GM12892 (cell line): ENCODE data around the gene ATXN7.

ENCODE experiments used
- POLR2A ChIP-seq: IDR thresholded peaks from 2 replicates; pipeline ENCODE4 v1.6.1; 2011; ENCODE audit warnings: low read depth, low read length, control low read depth
- POLR2AphosphoS5 ChIP-seq: IDR thresholded peaks from 2 replicates; pipeline ENCODE4 v1.6.1; 2011; ENCODE audit warnings: low read depth, low read length, control low read depth
- TAF1 ChIP-seq: IDR thresholded peaks from 2 replicates; pipeline ENCODE4 v1.6.1; 2011; ENCODE audit warnings: low read depth, mild to moderate bottlenecking, control low read depth, low read length, borderline replicate concordance

GRCh38 chr3:63911509-63911872 lies 47.8 kb downstream of the ATXN7 start:
- TF ChIP-seq POLR2A (no peak), TAF1 (0 out of 2 replicates have a peak, but pooled peaks have one; percentile 16), POLR2AphosphoS5 (no peak; the same call in 1 of the 2 replicates)
